Measurements from ENCODE around the gene FGGY. TPM values are rescaled to one million over a fixed set of nuclear protein-coding genes. Genes with fewer than 3 reads are reported as not detected.
"Not testable (repeated sequence)": the region's sequence is repeated elsewhere in the genome, so short reads cannot be mapped to it uniquely, and the experiment has no call there.

The FGGY gene
- total RNA-seq, 1 donor from 2014 or later, result 24.3 TPM

- H3K4me3 ChIP-seq (ENCODE audit: low read depth, low read length), result no peak overlapping the region
- TF ChIP-seq, protein P1, sequence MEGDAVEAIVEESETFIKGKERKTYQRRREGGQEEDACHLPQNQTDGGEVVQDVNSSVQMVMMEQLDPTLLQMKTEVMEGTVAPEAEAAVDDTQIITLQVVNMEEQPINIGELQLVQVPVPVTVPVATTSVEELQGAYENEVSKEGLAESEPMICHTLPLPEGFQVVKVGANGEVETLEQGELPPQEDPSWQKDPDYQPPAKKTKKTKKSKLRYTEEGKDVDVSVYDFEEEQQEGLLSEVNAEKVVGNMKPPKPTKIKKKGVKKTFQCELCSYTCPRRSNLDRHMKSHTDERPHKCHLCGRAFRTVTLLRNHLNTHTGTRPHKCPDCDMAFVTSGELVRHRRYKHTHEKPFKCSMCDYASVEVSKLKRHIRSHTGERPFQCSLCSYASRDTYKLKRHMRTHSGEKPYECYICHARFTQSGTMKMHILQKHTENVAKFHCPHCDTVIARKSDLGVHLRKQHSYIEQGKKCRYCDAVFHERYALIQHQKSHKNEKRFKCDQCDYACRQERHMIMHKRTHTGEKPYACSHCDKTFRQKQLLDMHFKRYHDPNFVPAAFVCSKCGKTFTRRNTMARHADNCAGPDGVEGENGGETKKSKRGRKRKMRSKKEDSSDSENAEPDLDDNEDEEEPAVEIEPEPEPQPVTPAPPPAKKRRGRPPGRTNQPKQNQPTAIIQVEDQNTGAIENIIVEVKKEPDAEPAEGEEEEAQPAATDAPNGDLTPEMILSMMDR (conservative IDR thresholded peaks at IDR 0.05; ENCODE audit: low read depth, low read length), result no peak
- no peak for DNase-seq (ENCODE audit: low read depth)
These were observed 433.4 kb downstream of the FGGY start for GRCh38 chr1:59730302-59730701.

- DNase-seq (ENCODE audit: low read depth), result peak; percentile 82
- no peak overlapping the region for H3K4me3 ChIP-seq (ENCODE audit: low read depth, low read length)
- TF ChIP-seq, protein P1 (conservative IDR thresholded peaks at IDR 0.05; ENCODE audit: low read depth, low read length), result no peak
These were observed 434.0 kb downstream of the FGGY start for GRCh38 chr1:59730759-59731478.

- H3K4me3 ChIP-seq (ENCODE audit: low read depth, low read length), result no peak overlapping the region
- no peak for DNase-seq (ENCODE audit: low read depth)
- TF ChIP-seq, protein P1 (conservative IDR thresholded peaks at IDR 0.05; ENCODE audit: low read depth, low read length), result no peak
These were observed 434.7 kb downstream of the FGGY start for GRCh38 chr1:59731591-59731990.

DNA sequence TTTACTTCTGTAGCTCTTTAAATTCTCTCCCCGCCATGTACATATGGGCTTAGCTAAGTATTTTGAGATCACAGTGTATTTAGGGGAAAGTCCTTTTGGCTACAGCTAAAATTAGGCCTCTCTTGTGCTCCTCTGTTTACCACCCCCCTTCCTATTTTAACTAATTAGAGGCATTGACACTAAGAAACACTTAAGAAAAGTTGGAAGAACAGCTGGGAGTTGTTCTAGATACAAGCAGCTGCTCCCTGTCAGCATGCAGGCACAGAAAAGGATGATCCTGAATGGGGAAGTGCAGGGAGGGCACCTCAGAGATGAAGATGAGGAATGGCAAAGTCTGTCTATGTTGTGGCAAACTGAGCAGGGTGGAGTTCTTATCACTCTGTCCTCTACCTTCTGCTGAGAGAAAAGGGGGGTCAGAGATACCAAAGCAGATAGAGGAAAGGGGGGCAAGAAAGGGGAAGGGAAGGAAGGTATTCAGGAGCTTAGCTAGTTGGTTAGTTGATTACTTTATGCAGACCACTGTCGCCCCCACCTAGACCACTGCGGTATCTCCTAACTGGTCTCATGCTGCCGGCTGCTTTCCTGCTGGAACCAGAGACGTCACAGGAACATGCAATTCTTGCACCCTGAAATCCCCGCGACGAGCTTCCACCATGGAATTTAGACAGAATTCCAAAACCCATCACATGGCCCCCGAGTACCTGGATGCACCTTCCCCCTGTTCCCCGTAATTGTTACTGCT, 435.5 kb downstream of the FGGY start:
- TF ChIP-seq, protein P1 (conservative IDR thresholded peaks at IDR 0.05; ENCODE audit: low read depth, low read length), result no peak
- H3K4me3 ChIP-seq (ENCODE audit: low read depth, low read length), result no peak overlapping the region
- DNase-seq (ENCODE audit: low read depth), result no peak

- H3K4me3 ChIP-seq (ENCODE audit: low read depth, low read length), result no peak overlapping the region
- no peak for DNase-seq (ENCODE audit: low read depth)
- TF ChIP-seq, protein P1 (conservative IDR thresholded peaks at IDR 0.05; ENCODE audit: low read depth, low read length), result no peak
These were observed 436.7 kb downstream of the FGGY start for GRCh38 chr1:59733443-59734141.

GRCh38 chr1:59735927-59736326, 439.0 kb downstream of the FGGY start:
- DNase-seq (ENCODE audit: low read depth); H3K4me3 ChIP-seq (ENCODE audit: low read depth, low read length): not testable (repeated sequence)

- DNase-seq (ENCODE audit: low read depth), result no peak
- TF ChIP-seq, protein P1 (conservative IDR thresholded peaks at IDR 0.05; ENCODE audit: low read depth, low read length), result no peak
- no peak overlapping the region for H3K4me3 ChIP-seq (ENCODE audit: low read depth, low read length)
These were observed 439.9 kb downstream of the FGGY start for GRCh38 chr1:59736744-59737143.
